ENCODE measurements around the gene JAM2.

The JAM2 gene

DNA sequence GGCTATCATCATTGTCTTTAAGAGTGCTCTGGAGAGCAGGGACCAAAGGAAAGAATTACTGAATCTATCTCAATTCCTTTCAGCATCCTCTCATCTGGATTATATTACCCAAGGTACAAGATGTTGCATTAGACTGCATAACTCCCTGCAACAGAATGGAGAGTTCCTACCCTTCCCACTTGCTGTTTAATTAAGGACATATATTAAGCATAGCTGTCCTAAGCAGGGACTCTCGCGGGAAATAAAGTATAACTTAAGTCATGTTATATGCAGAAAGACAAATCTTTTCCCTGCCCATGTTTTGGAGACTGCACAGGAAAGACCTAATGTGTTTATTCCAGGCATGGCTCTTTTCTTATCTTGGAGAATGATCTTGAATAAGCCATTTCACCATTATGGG lies 6.8 kb upstream of the JAM2 start:
- TF ChIP-seq CTCF (IDR thresholded peaks at IDR 0.05; ENCODE audit: control insufficient read depth, insufficient read depth, low read depth, low read length, missing control alignments): no peak
- H3K4me3 ChIP-seq (ENCODE audit: control insufficient read depth, low read depth, low read length): no peak overlapping the region
- no peak for DNase-seq (ENCODE audit: low read depth)

- no peak for DNase-seq (ENCODE audit: low read depth)
- no peak for TF ChIP-seq CTCF (IDR thresholded peaks at IDR 0.05; ENCODE audit: control insufficient read depth, insufficient read depth, low read depth, low read length, missing control alignments)
These were observed 3.7 kb upstream of the JAM2 start for GRCh38 chr21:25635310-25635709.

DNA sequence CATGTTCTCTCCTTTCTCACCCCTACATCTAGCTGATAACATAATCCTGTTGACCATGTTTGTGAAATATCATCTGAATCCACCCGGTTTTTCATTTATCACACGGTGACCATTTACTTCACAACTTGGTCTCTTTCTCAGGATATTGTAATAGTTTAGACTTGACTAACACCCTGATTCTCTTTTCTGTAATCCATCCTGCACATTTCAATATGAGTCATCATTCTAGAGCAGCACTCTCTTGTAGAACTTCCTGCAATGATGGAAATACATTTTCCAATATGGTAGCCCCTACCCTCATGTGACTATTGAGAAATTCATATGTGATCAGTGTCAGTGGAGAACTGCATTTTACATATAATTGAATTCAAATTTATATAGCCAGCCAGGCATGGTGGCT lies 2.3 kb upstream of the JAM2 start:
- DNase-seq (ENCODE audit: low read depth): no peak
- no peak for TF ChIP-seq CTCF (IDR thresholded peaks at IDR 0.05; ENCODE audit: control insufficient read depth, insufficient read depth, low read depth, low read length, missing control alignments)
- H3K4me3 ChIP-seq (ENCODE audit: control insufficient read depth, low read depth, low read length): no peak overlapping the region

More at GRCh38 chr21:25635310-25635709, 3.7 kb upstream of the JAM2 start:
- no peak overlapping the region for H3K4me3 ChIP-seq (ENCODE audit: control insufficient read depth, low read depth, low read length)

DNA sequence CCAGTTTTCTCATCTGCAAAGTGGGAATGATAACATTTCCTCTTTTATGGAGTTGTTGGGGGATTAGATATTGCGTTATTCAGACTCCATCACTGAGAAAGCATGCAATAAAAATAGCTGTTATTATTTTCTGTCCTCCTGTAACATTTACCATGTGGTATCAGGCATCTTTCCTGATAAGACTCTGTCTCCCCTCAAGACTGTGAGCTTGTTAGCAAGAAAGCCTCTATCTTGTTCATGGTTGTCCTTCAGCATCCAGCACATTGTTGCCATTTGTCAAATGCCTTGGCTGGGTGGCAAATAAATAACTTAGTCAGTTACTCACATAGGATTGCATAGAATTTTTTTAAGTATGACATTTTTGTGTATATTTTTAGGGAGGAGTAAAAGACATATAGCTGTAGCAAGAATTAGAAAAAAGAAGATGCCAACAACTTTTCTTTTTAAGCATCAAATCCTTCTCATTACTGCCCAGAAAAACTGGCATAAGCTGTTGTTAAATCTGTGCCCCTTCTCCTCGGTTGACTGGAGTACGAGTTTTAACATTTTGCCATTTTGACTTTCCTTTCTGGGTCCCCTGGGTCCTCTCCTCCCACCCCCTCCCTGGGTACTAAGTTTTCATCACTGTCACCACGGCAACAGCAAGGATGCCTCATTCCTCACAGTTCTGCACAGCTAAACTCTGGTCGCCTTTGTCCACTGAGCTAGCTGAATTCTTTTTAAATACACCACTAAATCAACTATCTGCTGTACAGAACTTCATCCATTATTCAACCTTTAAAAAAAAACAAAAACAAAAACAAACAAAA lies 1.0 kb upstream of the JAM2 start:
- H3K4me3 ChIP-seq (ENCODE audit: control insufficient read depth, low read depth, low read length): no peak overlapping the region
- TF ChIP-seq CTCF (IDR thresholded peaks at IDR 0.05; ENCODE audit: control insufficient read depth, insufficient read depth, low read depth, low read length, missing control alignments): no peak
- DNase-seq (ENCODE audit: low read depth): no peak

- DNase-seq (ENCODE audit: low read depth): no peak
- TF ChIP-seq CTCF (IDR thresholded peaks at IDR 0.05; ENCODE audit: control insufficient read depth, insufficient read depth, low read depth, low read length, missing control alignments): peak; percentile 24
- H3K4me3 ChIP-seq (ENCODE audit: control insufficient read depth, low read depth, low read length): peak overlapping the region; percentile 46
These were observed 618 bp downstream of the JAM2 start for GRCh38 chr21:25639551-25640201.

DNA sequence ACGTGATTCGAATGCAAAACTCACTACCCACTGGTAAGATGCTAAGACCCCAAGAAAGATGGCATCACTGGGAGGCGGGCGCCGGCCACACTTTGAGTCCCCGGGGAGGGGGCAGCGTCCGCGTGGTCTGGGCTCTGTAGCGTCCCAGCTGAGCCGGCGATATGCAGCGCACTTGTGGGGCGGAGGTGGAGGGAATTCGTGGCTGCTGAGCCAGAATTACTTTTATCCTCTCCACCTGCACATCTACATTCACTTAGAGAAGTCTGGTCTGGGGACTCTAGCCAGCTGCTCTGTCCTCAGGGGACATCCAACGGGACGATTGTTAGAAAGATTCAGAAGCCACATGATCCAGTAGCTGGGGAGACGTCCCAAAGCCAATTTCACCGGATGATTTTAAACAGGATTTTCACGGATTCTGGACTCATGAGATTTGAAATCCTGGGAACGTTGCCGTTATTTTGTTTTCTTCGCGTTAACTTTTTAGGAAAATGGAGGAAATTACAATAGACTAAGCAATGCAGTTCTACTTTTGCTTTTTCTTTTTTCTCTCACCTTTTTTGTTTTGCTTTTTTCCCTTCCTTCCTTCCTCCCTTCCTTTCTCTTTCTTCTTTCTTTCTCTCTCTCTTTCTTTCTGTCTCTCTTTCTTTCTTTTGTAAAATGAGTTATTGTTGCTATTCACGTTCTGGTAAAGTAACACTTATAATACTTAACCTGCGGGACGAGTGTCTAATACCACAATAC lies 1.3 kb downstream of the JAM2 start:
- DNase-seq (ENCODE audit: low read depth): no peak
- TF ChIP-seq CTCF (IDR thresholded peaks at IDR 0.05; ENCODE audit: control insufficient read depth, insufficient read depth, low read depth, low read length, missing control alignments): no peak
- H3K4me3 ChIP-seq (ENCODE audit: control insufficient read depth, low read depth, low read length): peak overlapping the region; percentile 46
